HG03342 (cell line): ENCODE data around the gene CRYBA4.

Experiments
- ATAC-seq: cut with Tn5 transposase; IDR thresholded peaks from one replicate; pipeline ENCODE4 v1.9.1; 2021; ENCODE audit warnings: mild to moderate bottlenecking, moderate library complexity; ENCODE audit not compliant: unreplicated experiment

CRYBA4 gene

GRCh38 chr22:26658671-26659478, 37.1 kb downstream of the CRYBA4 start:
- ATAC-seq: peak; percentile 63

DNA sequence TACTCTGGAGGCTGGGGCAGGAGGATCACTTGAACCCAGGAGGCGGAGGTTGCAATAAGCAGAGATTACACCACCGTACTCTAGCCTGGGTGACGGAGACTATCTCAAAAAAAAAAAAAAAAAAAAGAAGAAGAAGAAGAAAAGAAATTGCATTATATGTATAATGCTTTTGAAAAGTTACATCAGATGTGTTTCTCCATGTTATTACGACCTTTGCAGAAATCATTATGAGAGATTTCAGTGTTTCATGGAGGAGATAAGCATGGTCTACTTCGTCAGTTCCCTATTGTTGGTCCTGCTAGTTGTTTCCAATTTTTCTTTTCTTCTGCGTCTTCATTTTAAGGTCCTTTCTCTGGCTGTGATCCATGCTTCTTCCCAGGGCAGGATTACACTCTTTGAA, 38.6 kb downstream of the CRYBA4 start:
- no peak for ATAC-seq

GRCh38 chr22:26660961-26661578, 39.3 kb downstream of the CRYBA4 start:
- ATAC-seq: no peak

DNA sequence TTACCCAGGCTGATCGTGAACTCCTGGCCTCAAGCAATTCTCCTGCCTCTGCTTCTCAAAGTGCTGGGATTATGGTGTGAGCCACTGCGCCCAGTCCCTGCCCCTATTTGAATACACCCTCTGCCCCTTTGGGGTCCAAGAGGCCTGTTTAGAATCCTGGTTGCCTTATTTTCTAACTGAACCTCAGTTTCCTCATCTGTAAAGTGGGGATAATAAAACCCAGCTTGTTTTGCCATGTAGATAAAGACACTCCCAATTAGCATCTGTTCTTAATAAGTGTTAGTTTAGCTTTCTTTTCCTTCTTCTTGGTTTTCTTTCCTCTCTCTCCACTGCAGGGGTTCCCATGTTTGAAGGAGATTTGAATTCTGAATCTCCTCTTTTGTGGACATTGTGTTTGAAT, 40.4 kb downstream of the CRYBA4 start:
- ATAC-seq: no peak

DNA sequence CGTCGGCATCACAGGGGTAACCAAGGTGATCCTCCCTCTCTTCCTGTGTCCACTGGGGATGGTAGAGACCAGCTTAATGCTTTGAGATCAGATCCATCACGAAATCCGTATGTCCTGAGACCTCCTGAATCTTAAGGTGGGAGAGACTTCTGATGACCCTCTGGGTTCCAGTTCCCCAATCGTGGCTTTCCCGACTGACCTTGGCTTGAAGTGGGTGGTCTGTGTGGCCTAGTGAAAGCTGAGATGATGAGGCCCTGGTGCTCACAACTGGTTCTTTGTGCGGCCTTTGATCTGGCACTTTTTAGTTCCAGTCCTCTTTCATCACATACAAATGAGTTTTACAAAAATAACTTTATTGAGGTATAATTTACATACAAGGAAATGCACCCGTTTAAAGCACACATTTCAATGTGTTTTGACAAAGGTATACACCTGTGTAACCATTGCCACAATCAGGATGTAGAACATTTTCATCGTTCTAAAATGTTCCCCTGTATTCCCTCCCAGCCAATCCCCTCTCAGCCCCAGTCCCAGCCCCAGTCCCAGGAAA, 41.7 kb downstream of the CRYBA4 start:
- no peak for ATAC-seq

GRCh38 chr22:26665813-26666231, 44.1 kb downstream of the CRYBA4 start:
- ATAC-seq: no peak

GRCh38 chr22:26667140-26667539, 45.4 kb downstream of the CRYBA4 start:
- no peak for ATAC-seq

DNA sequence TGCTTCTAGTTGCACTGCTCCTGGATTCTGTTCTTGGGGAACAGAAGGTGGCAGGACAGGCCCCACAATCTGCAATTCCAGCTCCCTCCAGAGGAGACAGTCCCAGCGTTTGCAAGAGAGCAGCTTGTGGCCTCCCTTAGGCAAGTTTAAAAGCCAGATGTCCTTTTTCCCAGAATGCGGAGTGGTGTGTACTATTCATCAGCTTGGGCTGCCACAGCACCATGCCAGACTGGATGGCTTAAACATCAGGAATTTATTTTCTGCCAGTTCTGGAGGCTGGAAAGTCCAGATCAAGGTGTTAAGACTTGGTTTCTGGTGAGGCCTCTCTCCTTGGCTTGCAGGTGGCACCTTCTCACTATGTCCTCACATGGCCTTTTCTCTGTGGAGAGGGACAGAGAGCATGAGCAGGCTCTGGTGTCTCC, 47.3 kb downstream of the CRYBA4 start:
- ATAC-seq: no peak

DNA sequence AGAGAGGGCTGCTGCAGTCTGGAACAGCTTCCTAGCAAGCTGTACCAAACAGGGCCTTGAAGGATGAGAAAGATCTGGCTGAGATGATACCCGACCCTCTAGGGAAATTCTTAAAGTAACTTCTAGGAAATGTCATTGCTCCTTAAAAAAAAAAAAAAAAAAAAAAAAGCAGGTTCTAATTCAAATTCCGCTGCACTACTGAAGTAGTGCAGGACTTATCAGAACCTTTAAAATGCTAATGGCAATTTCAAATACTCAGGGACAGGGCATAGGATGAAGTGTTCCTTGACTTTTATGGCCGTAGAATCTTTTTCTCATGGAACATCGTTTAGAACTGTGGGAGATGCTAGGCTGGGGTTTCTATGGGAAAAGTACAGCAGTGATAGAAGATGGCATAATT, 48.7 kb downstream of the CRYBA4 start:
- no peak for ATAC-seq

- no peak for ATAC-seq
Observed at GRCh38 chr22:26671317-26672059, 49.7 kb downstream of the CRYBA4 start.

DNA sequence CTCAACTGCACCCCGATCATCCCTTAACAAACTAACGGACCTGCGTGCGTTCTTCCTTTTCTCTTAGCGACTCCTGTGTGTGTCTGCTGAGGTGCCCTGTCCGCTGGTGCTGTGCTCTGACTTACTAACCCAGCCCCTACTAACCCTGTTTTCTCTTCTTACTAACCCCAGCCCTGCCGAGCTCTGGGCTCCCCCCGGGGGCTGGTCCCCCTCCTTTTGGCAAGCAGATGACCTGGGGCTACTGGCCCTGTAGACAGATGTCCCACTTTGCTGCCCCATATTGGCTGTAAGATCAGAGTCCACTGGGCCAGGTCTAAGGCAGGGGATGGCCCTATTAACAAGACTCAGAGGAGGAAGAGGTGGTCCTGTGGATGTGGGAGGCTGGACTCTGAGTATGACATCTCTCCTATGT, 50.3 kb downstream of the CRYBA4 start:
- peak; percentile 12 for ATAC-seq

DNA sequence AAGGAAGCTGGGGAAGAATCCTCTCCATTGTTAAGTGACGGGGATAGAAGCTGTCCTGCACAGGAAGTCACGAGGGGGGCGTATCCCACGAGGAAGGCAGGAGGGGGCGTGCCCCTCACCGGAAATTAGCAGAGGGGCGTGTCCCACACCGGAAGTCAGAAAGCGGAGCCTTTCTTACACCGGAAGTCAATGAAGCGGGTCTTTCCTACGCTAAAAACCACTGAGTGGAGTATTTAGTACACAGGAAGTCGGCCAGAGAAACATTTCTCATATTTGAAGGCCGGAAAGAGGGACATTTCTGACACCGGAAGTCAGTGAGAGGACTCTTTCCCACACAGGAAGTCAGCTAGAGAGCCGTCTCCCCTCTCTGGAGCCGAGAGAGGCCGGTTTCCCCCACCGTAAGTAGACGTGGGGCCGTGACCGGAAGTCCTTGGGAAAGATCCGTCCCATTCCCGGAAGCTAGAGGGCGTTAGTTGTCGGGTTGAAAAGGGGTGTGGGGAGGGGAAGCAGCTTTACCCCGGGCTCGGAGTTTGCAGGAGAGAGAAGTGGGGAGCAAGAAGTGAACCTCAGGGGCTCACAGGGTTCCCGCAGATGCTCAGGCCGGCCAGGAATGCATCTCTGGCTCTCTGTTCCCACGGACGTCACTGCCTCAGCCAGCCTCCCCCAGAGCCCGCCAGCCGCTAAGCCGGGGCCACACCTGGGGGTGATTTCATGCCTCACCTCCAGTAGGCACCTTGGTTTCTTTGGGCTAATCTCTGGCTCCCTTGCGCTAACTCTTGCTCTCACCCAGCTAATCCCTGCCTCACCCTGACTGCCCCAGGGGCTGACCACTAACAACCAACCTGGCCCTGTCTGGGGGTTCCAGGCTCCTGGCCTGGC, 51.1 kb downstream of the CRYBA4 start:
- peak; percentile 64 for ATAC-seq

- no peak for ATAC-seq
Observed at GRCh38 chr22:26673486-26673885, 51.7 kb downstream of the CRYBA4 start.

DNA sequence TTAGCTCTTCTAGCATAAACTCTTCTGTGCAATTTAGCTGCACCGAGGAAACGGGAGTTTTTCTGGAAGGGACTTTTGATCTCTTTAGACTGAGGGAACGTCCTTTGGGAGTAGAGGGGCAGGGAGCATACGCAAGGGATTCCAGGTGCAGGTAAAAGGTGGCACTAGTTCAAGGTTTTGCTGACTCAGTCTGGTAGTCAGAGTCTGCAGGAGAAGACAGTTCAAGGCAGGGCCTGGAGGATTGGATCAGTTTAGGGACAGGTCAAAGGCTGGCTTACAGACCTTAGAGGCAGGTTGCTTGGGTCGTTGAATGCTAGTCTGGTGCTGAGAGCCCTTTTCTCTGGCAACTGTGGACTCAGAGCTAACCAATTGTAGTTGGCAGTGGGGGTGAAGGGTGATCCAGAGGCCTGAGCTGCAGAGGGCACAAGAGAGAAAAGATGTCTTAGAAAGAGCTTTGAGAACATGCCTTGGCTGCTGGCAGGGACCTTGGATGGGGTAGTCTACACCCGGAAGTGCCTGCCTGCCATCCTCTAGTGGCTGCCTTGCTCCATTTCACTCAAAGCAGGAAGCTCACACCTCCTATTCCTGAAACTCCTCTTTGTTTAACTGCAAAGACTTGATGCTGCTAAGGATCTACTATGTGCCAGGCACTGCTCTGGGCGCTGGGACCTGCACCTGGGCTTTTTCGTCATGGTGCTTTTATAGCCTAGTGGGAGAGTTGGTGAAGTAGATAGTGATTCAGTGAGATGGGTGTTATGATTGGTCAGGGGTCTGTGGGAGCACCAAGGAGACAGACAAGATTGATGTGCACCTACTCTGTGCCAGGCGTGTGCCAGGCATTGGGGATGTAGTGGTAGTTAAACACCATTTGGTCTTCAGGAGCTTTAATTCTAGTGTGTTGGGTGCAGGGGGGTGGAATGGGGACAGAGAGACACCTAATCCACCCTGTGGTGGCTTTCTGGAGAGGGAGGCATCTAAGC, 52.7 kb downstream of the CRYBA4 start:
- no peak for ATAC-seq

- ATAC-seq: no peak
Observed at GRCh38 chr22:26675687-26676268, 54.0 kb downstream of the CRYBA4 start.

- no peak for ATAC-seq
Observed at GRCh38 chr22:26677217-26677616, 55.5 kb downstream of the CRYBA4 start.

DNA sequence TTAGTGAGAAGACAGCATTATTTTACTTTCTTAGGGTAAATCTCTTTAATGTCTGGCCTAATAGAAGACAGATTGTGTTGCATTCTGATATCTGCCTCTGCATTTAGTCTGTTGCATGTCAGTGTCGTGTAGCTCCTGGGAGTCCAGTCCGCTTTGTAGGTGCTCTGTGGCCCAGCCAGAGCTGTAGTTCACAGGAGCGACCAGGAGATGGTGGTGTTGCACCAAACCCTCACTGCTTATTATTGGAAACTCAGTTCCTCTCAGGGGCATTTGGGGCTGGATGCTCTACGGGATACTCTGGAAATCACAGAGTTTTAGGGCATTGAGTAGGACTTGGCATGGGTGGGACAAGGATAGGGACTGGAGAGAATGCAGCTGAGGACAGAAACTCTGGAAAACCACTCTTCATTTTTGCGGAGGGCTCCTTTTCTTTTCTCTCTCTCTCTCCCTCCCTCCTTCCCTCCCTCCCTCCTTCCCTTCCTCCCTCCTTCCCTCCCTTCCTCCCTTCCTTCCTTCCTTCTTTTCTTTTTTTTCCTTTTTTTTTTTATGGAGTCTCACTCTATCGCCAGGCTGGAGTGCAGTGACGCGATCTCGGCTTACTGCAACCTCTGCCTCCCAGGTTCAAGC, 57.4 kb downstream of the CRYBA4 start:
- ATAC-seq: no peak
